Esophagus muscularis mucosa (tissue), 4 donors: ENCODE measurements around the gene SMO.

Source experiments
- EP300 ChIP-seq: sonication (generic); formaldehyde crosslinking; IDR thresholded peaks from one replicate; pipeline ENCODE4 v1.6.1; 2017; ENCODE audit warnings: antibody characterized with exemption
- POLR2A ChIP-seq: fragments of 450-650 bp; IDR thresholded peaks from one replicate; pipeline ENCODE4 v1.6.1; 2017; ENCODE audit warnings: antibody characterized with exemption, moderate library complexity, mild to moderate bottlenecking, low read depth
- POLR2AphosphoS5 ChIP-seq, 2 donors: sonication (generic); formaldehyde crosslinking; IDR thresholded peaks; one replicate each; pipeline ENCODE4 v1.6.1; 2017; ENCODE audit warnings: antibody characterized with exemption in 2 of 2
- TF ChIP-seq, protein P1 (sequence below), 3 experiments: fragments of 200-600 bp in 2 of 3; fragments of 450-650 bp in 1 of 3; sonication (generic) in 2 of 3; IDR thresholded peaks; one replicate each; pipeline ENCODE4 v1.5.1; 2017 to 2019; ENCODE audit warnings: antibody characterized with exemption in 3 of 3, mild to moderate bottlenecking in 2 of 3, moderate library complexity in 1 of 3

DNA sequence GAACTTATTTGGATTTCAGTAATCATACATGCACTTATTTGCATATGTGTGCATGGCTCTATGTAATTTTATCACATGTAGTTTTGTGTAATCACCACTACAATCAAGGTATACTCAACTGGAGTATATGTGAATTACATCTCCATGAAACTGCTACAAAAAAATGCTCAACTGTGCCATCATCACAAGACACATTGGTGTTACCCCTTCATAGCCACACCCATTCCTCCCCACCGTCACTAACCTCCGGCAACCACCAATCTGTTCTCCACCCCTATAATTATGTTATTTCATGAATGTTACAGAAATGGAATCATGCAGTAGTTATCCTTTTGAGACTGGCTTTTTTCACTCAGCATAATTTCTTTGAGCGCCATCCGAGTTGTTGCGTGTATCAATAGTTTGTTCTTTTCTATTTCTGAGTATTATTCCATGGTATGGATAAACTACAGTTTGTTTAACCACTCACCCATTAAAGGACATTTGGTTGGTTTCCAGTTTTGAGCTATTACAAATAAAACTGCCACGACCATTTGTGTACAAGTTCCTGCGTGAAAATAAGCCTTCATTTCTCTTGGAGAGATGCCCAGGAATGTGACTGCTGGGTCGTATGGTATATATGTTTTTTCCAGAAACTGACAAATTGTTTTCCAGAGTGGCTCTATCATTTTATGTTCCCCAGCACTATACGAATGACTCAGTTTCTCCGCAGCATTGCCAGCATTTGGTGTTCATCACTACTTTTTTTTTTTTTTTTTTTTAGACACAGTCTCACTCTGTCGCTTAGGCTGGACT lies 11.3 kb upstream of the SMO start:
- TF ChIP-seq, protein P1, sequence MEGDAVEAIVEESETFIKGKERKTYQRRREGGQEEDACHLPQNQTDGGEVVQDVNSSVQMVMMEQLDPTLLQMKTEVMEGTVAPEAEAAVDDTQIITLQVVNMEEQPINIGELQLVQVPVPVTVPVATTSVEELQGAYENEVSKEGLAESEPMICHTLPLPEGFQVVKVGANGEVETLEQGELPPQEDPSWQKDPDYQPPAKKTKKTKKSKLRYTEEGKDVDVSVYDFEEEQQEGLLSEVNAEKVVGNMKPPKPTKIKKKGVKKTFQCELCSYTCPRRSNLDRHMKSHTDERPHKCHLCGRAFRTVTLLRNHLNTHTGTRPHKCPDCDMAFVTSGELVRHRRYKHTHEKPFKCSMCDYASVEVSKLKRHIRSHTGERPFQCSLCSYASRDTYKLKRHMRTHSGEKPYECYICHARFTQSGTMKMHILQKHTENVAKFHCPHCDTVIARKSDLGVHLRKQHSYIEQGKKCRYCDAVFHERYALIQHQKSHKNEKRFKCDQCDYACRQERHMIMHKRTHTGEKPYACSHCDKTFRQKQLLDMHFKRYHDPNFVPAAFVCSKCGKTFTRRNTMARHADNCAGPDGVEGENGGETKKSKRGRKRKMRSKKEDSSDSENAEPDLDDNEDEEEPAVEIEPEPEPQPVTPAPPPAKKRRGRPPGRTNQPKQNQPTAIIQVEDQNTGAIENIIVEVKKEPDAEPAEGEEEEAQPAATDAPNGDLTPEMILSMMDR (IDR thresholded peaks at IDR 0.05), result no peak
- TF ChIP-seq POLR2A (no peak), POLR2AphosphoS5 (IDR thresholded peaks at IDR 0.05) (no peak), EP300 (no peak)
